ENCODE measurements around the gene GRIA4. TPM values are rescaled to one million over a fixed set of nuclear protein-coding genes. Genes with fewer than 3 reads are reported as not detected.
"Not testable (repeated sequence)": the region's sequence is repeated elsewhere in the genome, so short reads cannot be mapped to it uniquely, and the experiment has no call there.

The GRIA4 gene
- total RNA-seq, 1 experiment from 2014 or later = not detected

DNA sequence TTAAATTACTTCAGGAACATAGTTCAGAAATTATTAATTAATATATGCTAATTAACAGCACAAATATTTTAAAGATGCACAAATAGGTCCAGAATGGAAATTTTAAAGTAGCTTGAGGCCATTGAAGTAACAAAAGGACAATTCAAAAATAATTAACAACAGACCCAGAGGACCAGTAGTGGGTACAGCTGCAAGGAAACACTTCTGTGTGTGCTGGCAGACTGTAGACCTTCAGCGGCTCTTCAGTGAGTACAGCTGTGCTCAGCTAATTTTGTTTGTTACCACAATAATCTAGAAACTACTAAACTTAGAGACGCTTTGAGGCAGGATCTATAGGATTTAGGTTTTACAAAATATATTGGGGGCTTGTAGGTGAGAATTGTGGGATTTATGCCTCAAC is 103.8 kb downstream of the GRIA4 start:
- DNase-seq (ENCODE audit: extremely low read depth, low read depth) = no peak

- no peak for DNase-seq (ENCODE audit: extremely low read depth, low read depth)
Observed at GRCh38 chr11:105718641-105719040, 108.8 kb downstream of the GRIA4 start.

GRCh38 chr11:105719073-105719822 is 109.4 kb downstream of the GRIA4 start:
- no peak for DNase-seq (ENCODE audit: extremely low read depth, low read depth)

DNA sequence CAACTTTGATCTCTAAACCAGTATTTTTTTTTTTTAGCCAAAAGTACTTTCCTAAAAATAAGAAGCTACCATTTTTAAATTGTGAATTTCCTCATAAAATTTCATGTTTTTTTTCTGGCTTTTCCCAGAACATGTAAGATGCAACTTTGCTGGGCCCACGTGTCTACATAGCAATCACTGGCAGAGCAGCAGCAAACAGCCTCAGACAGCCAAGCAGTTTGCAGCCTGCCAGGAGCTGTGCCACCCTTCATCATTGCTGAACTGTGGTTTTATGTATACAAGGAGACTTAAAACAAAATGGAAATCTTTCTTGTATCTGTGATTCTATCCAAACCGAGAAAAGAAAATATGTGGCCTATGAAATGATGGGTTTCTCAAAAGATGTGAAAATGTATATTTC is 110.2 kb downstream of the GRIA4 start:
- no peak for DNase-seq (ENCODE audit: extremely low read depth, low read depth)

DNA sequence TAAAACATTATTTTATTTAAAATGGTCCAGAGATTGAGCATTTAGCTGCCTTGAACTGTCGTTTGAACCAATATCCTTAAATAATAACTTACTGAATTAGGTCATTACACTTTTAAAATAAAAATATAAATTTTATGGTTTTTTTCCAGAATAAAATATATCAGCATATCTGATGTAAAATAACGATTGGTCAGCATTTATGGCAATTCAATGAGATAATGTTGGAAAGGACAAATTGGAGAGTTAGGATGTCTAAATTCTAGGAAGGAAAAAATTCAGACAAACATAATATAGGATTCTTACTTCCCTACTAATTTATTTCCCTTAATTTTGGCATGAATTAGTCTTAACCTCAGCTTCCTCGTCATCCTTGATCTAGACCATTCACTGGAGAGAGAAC is 113.4 kb downstream of the GRIA4 start:
- DNase-seq (ENCODE audit: extremely low read depth, low read depth) = no peak

GRCh38 chr11:105732611-105733010 is 122.7 kb downstream of the GRIA4 start:
- DNase-seq (ENCODE audit: extremely low read depth, low read depth) = no peak

DNA sequence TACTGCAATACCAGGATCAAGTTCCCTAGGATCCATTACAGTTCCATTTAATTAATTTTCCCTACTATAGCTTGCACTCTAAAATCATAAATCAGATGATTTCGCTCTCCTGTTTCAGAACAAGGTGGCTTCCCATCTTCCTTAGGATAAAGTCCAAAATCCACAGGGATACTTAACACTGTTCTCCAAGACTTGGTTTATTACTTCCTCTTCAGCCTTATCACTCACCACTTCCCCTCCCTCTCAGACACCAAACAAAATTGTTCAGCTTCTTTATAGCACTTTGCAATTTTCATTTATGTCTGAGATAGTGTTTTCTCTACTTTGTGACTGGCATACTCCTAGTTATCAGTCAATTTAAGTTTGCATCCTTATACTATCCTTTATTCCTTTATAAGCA is 124.6 kb downstream of the GRIA4 start:
- DNase-seq (ENCODE audit: extremely low read depth, low read depth) = no peak

- DNase-seq (ENCODE audit: extremely low read depth, low read depth) = no peak
Observed at GRCh38 chr11:105738251-105738650, 128.4 kb downstream of the GRIA4 start.

DNA sequence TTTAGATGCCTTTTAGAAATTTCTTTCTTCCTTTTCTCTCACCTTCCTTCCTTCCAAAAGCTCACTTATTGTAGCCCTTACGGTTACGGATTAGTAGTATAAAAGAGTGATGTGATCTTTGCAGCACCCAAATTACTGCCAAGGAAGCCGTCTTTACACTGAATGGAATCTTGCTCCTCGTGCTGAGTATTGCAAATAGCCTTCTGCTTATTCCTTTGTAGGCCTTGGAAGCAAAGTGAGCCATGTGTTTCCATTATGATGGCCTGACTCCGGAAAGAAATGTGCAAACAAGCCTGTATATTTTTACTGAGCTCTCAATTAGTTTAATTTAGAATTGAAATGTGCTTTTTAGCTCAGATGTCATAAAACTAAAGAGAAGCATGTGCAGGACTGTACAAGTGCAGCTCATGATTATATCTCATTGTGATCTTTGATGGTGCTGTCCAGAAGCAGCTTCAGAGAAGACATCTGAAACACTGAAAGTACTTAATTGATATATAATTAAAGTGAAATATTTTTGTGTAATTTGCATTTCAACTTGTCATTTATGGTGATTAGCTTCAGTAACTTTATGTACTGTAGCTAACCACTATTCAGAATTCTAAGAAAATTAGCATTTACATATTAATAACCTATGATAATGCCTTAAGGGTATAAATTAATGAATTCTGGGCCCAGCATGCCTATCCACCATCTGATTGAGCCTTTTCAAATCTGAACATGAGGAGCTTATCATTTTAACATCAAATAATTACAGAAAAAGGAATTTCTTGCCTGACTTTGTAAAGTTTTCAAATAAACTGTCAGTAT is 129.3 kb downstream of the GRIA4 start:
- no peak for DNase-seq (ENCODE audit: extremely low read depth, low read depth)

DNA sequence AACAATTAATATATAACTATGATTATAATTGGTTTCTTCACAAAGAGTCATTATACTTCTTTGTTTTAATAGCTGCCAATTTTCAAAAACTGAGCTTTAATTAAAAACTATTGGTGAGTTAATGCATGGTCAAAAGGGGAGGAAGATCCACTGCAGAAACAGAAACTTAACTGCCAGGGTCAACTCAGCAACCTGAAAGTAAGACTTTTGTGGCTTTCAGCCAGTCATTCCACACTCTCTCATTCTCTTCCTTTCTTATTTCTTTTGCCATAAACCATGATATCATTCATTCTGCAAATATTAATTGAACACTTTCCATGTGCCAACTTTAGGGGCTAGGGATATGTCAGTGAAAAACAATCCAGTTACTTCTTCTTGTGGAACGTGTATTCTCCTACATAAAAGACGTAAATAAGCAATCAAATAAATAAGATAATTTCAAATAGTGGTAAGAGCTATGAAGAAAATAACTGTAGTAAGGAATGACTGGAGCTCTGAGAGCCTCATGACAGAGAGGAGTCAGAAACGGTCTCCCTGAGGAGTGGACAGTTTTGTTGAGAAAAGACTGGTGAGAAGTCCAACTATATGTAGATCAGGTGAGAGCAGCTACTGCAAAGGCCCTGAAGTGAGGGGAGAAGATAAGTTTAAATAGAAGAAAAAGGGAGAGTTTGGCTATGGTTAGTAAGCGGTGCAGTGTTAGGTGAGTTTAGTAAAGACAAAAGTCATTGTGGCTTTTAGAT is 130.5 kb downstream of the GRIA4 start:
- DNase-seq (ENCODE audit: extremely low read depth, low read depth) = no peak

GRCh38 chr11:105741488-105742020 is 131.7 kb downstream of the GRIA4 start:
- DNase-seq (ENCODE audit: extremely low read depth, low read depth) = no peak

DNA sequence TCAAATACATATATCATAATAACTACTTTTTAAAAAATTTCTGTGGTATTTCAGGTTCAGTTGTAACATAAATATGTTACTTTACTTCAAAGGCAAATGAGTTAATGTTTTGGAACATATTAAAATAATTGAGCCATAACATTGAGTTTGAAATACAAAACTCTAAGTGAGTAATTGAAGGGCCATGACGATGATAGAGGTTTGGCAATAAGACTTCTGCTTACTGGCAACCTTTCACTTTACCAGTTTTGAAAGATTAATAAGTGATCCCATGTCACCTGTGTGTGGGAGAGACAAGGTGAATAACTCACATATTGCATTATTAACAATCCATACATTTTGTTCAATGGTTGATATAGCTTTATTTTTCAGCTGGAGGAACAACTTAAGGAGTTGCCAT is 144.4 kb downstream of the GRIA4 start:
- DNase-seq (ENCODE audit: extremely low read depth, low read depth) = no peak

- DNase-seq (ENCODE audit: extremely low read depth, low read depth) = no peak
Observed at GRCh38 chr11:105754716-105755115, 144.8 kb downstream of the GRIA4 start.

GRCh38 chr11:105757107-105757506 is 147.2 kb downstream of the GRIA4 start:
- no peak for DNase-seq (ENCODE audit: extremely low read depth, low read depth)

DNA sequence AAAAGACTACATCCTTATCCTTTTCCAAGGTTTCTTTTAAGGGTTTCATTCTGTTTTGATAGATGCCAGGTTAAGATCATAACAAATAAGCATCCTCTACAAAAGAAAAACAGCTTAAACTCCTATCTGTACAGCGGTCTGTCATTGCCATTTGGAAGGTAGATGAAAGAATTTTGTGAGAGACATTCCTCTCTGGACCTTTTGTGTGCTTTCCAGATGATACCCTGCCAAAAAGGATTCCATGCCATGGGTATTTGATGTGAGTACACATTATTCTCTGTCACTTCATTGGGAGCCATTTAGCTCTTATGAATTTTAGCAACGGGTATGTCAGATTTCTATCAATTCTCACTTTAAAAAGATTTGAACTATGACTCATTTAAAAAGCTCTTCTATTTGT is 153.7 kb downstream of the GRIA4 start:
- DNase-seq (ENCODE audit: extremely low read depth, low read depth) = no peak

DNA sequence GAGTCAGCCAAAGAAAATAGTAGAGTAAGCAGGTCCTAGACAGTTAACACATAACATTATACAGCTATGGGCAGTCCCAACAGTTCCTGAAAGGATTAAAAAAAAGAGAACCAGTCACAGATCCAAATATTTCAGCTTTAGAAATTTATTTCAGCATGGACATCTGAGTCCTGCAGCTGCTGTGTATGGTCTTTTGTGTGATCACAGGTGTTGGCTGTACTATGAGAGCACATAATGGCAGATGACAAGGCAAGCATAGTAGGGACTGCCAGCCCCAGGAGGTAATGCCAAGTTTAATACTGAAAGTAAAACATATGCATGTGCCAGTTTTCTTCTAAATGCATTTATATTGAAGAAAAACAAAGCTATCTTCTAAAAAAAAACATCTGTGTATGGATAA is 158.1 kb downstream of the GRIA4 start:
- DNase-seq (ENCODE audit: extremely low read depth, low read depth) = no peak

DNA sequence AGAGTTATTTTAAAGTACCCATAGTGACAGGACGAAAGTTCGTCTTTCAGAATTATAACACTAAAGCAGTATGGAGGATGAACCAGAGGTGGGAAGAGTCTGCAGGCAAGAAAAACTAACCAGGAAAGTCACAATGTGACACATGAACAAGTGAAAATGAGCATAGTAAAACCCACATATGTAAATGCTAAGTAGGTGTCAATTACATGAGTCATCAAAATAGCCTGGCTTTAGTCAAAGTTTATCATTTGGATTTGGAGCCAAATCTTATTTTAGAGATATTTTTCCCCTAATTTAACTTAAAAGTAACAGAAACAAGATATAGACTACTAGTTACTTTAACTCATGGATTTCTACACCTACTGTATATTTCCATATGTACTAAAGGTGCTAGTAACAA is 159.8 kb downstream of the GRIA4 start:
- DNase-seq (ENCODE audit: extremely low read depth, low read depth) = no peak

DNA sequence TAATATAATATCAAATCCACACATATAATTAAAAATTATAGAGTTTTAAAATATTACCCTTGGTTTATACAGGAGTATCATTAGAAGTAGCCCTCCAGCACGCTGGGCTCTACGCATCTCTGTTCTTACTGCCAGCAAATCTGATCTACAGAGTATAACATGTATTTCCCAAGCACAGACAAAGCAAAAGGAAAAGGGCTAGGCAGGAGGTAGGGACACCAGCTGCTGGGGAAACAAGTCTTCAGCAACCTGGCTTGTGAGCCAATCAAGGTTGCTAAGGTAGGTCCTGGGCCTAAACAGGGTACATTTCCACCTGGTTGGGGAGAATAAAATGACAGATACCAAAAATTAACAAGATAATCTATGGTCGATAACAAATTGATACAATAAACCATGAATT is 163.6 kb downstream of the GRIA4 start:
- not testable (repeated sequence) for DNase-seq (ENCODE audit: extremely low read depth, low read depth)

GRCh38 chr11:105774899-105775298 is 165.0 kb downstream of the GRIA4 start:
- DNase-seq (ENCODE audit: extremely low read depth, low read depth) = no peak

DNA sequence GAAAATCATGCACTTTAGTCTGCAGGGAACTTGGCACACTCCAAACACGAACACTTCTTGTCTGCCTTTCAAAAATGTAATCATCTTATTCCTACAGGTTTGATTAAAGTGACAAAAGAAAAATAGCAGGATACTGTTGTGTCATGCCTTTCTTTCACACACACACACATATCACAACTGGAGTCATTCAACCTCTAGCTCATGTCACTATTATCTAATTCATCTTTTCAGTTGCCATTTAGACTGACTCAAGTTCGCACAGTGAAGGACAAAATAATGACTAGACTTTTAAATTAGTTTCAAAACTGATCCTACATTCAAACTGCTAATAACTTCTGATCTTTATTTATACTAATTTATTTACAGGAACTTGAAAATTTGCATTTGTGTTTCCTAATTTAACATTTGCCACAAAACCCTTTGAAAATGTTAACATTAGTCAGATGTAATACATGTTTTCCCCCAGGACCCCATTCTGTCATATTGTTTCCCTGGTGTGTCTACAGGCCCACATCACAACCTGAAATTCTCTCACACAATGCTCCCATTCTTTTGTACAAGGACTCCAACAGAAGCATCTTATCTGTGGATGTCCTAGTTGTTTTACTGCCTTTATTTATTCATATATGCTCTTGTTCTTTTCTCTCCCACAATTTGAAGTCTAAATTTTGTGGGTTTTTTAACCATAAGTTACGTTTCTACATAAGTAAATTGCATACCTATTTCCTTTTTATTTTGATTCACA is 171.1 kb downstream of the GRIA4 start:
- no peak for DNase-seq (ENCODE audit: extremely low read depth, low read depth)
